Measurements from ENCODE around the gene SLC13A3.

The SLC13A3 gene

DNA sequence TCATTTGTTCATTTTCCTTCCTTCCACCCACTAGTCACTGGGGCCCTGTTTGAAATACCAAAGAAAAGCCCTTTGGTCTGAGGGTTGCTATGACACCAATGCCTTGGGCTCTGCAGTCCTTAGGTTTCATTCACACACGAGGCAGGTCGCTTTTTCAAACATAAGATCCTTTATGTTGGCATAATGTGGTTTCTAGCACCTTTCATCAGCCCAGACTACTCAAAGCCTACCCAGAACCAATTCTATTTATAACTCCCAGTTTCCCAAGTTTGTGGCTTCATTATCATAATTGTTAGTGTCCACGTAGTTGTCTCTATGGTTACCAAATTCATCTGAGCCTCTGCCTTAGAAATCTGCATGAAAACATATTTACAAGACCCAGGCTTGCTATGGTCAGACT, 44.6 kb upstream of the SLC13A3 start:
- DNase-seq (ENCODE audit: low read depth), result no peak
- H3K4me3 ChIP-seq (ENCODE audit: control insufficient read depth, low read depth, low read length), result no peak overlapping the region
- TF ChIP-seq, protein P1, sequence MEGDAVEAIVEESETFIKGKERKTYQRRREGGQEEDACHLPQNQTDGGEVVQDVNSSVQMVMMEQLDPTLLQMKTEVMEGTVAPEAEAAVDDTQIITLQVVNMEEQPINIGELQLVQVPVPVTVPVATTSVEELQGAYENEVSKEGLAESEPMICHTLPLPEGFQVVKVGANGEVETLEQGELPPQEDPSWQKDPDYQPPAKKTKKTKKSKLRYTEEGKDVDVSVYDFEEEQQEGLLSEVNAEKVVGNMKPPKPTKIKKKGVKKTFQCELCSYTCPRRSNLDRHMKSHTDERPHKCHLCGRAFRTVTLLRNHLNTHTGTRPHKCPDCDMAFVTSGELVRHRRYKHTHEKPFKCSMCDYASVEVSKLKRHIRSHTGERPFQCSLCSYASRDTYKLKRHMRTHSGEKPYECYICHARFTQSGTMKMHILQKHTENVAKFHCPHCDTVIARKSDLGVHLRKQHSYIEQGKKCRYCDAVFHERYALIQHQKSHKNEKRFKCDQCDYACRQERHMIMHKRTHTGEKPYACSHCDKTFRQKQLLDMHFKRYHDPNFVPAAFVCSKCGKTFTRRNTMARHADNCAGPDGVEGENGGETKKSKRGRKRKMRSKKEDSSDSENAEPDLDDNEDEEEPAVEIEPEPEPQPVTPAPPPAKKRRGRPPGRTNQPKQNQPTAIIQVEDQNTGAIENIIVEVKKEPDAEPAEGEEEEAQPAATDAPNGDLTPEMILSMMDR (conservative IDR thresholded peaks at IDR 0.05; ENCODE audit: control insufficient read depth, insufficient read depth, low read depth, low read length), result no peak

DNA sequence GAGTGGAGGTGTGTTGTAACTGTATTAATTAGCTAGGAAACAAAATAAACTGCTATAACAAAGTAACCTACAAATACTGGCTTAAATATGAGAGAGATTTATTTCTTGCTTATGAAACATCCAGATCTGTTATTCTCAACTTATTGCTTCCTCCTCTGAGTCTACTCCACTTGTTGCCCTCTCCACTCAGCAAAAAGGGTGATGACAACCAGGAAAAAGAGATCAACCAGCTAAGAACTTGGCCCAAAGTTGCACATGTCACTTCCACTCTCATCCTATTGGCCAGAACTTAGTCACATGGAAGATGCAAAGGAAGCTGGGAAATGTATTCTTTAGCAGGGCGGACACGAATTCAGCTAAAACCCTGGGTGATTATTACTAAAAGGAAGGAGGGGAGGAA, 43.2 kb upstream of the SLC13A3 start:
- peak; percentile 78 for DNase-seq (ENCODE audit: low read depth)
- no peak overlapping the region for H3K4me3 ChIP-seq (ENCODE audit: control insufficient read depth, low read depth, low read length)
- TF ChIP-seq, protein P1 (conservative IDR thresholded peaks at IDR 0.05; ENCODE audit: control insufficient read depth, insufficient read depth, low read depth, low read length), result no peak

DNA sequence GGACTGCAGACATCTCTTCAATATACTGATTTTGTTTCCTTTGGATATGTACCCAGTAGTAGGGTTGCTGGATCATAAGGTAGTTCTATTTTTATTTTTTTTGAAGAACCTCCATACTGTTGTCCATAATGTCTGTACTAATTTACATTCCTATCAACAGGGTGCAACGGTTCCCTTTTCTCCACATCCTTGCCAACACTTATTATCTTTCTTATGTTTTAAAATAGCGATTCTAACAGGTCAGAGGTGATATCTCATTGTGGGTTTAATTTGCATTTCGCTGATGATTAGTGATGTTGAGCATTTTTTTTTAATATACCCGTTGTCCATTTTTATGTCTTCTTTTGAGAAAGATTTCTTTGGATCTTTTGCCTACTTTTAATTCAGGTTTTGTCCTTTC, 39.9 kb upstream of the SLC13A3 start:
- no peak for DNase-seq (ENCODE audit: low read depth)
- TF ChIP-seq, protein P1 (conservative IDR thresholded peaks at IDR 0.05; ENCODE audit: control insufficient read depth, insufficient read depth, low read depth, low read length), result no peak
- no peak overlapping the region for H3K4me3 ChIP-seq (ENCODE audit: control insufficient read depth, low read depth, low read length)

DNA sequence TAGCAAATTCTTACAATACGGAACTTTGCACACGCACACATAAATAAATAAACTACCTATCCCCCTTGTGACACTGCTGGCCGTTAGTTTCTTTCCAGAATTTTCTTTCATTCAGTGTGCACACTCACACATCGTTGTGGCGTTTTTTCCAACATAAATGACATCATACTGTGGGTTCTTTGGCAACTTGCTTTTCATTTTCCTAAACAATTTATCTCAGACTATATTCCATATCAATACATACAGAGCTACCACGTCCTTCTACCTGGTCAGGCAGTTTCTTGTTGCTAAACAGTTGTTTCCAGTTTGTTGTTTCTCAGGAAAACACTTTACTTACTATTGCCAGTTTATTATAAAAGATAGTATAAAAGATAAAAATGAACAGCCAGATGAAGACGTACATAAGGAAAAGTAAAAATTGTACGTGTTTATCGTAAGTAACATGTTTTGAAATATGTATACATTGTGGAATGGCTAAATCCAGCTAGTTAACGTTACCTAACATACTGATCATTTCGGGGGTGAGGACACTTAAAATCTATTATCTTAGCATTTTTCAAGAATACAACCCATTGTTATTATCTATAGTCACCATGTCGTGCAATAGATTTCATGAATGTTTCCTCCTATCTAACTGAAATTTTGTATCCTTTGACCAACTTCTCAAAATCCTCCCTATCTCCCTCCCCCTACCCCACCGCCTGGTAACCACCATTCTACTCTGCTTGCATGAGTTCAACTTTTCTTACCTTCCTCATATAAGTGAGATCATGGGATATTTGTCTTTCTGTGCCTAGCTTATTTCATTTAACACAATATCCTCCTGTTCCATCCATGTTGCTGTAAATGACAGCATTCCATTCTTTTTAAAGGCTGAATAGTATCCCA, 39.2 kb upstream of the SLC13A3 start:
- peak; percentile 42 for DNase-seq (ENCODE audit: low read depth)
- H3K4me3 ChIP-seq (ENCODE audit: control insufficient read depth, low read depth, low read length), result peak overlapping the region; percentile 59
- TF ChIP-seq, protein P1 (conservative IDR thresholded peaks at IDR 0.05; ENCODE audit: control insufficient read depth, insufficient read depth, low read depth, low read length), result no peak

DNA sequence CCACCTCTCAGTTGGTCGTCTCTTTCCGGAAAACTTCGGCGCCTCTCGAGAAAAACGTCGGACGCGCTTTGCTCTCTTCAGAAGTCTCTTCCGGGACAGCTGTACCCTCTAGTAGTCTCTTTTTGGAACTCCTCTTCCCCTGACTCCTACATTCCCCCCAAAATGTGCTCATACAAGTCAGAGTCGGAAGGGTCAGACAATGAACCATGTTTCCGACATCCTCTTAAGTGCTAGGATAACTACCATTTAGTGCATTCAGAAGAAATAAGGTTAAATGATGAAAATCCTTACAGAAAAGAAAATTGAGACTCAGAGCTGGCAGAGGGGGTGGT, 38.5 kb upstream of the SLC13A3 start:
- no peak for DNase-seq (ENCODE audit: low read depth)
- TF ChIP-seq, protein P1 (conservative IDR thresholded peaks at IDR 0.05; ENCODE audit: control insufficient read depth, insufficient read depth, low read depth, low read length), result no peak
- peak overlapping the region; percentile 59 for H3K4me3 ChIP-seq (ENCODE audit: control insufficient read depth, low read depth, low read length)

DNA sequence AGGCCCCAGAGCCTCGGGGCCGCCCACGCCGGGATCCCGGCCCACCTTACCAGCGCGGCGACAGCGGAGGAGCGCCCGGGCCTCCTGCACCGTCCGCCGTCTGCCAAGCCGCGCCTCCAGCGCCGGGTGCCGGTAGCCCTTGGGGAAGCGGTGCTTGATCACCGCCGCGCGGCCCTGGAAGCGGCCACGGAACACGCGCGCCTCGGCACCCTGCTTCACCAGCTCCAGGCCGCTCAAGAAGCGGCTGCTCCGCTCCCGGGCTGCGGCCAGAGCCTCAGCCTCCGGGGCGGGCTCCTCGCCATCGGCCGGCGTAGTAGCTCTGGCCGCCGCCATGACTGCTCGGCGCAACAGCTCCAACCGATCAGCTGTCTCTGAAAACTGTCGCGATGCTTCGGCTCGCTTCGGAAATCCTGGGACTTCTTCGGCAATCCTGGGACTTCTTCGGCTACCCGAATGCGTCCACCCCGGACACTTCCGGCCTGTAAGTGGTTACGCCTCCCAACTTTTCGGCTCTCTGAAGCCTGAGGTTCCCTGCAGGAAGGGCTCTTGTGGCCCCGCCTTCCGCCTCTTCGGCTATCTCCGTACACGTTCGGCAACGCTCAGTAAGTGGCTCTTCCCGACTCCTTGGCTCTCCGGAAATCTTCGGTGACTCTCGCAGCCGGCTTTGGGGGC, 38.0 kb upstream of the SLC13A3 start, which contains the start of gene TP53RK:
TP53RK (minus strand) TSS at position 363 of the 672 bp plus-strand sequence; CDS start at position 333, 30 bp downstream.
- TF ChIP-seq, protein P1 (conservative IDR thresholded peaks at IDR 0.05; ENCODE audit: control insufficient read depth, insufficient read depth, low read depth, low read length), result no peak
- DNase-seq (ENCODE audit: low read depth), result peak; percentile 100
- peak within 1 kb of the TSS; percentile 79 for H3K4me3 ChIP-seq (ENCODE audit: control insufficient read depth, low read depth, low read length)
